NT2/D1 (cell line): ENCODE measurements around the gene RBP5.
"Not testable (repeated sequence)": the region's sequence is repeated elsewhere in the genome, so short reads cannot be mapped to it uniquely, and the experiment has no call there.

Experiments used
- DNase-seq: peaks from one replicate; pipeline ENCODE4 v3.0.0-alpha.2; 2011; ENCODE audit warnings: low read depth, low spot score
- H3K27me3 ChIP-seq: 2 replicates; pipeline ENCODE4 v1.6.0; 2011; ENCODE audit warnings: mild to moderate bottlenecking; ENCODE audit not compliant: insufficient read length, insufficient read depth
- H3K36me3 ChIP-seq: 2 replicates; pipeline ENCODE4 v1.6.1; 2011; ENCODE audit warnings: mild to moderate bottlenecking, low read length, mixed read lengths; ENCODE audit not compliant: insufficient read depth, insufficient read length
- H3K4me1 ChIP-seq: 2 replicates; pipeline ENCODE4 v1.5.1; 2011; ENCODE audit not compliant: insufficient read depth, insufficient read length
- H3K4me3 ChIP-seq: 2 replicates; pipeline ENCODE4 v1.5.1; 2011; ENCODE audit warnings: low read depth; ENCODE audit not compliant: insufficient read length
- H3K9ac ChIP-seq: 2 replicates; pipeline ENCODE4 v1.6.0; 2011; ENCODE audit warnings: low read depth; ENCODE audit not compliant: insufficient read length
- H3K9me3 ChIP-seq: 2 replicates; pipeline ENCODE4 v1.5.1; 2011; ENCODE audit warnings: mild to moderate bottlenecking, low read length; ENCODE audit not compliant: insufficient read depth
- SUZ12 ChIP-seq: IDR thresholded peaks from 2 replicates; pipeline ENCODE4 v1.6.1; 2011; ENCODE audit not compliant: insufficient read length, insufficient read depth; ENCODE audit errors: extremely low read depth
- YY1 ChIP-seq: IDR thresholded peaks from 2 replicates; pipeline ENCODE4 v1.6.1; 2011; ENCODE audit not compliant: insufficient read length, insufficient read depth
- ZNF274 ChIP-seq: IDR thresholded peaks from 2 replicates; pipeline ENCODE4 v1.6.1; 2011; ENCODE audit warnings: mild to moderate bottlenecking, low read depth, low read length

Gene RBP5

GRCh38 chr12:7107636-7108002, 21.1 kb downstream of the RBP5 start:
- Histone ChIP-seq H3K4me1 (peaks cover 8% of the 10 kb centered on the region), H3K36me3 (peaks cover 18% of the 10 kb centered on the region), H3K9ac (peak overlapping the region; percentile 86), H3K9me3 (peaks cover 17% of the 10 kb centered on the region), H3K27me3 (peaks cover 11% of the 10 kb centered on the region), H3K4me3 (peak overlapping the region; percentile 66)
- TF ChIP-seq SUZ12, result no peak
- DNase-seq, result no peak

GRCh38 chr12:7107181-7107580, 21.5 kb downstream of the RBP5 start:
- not testable (repeated sequence) for H3K4me3 ChIP-seq, H3K4me1 ChIP-seq, H3K9ac ChIP-seq, DNase-seq
- H3K27me3 ChIP-seq, result peaks cover 10% of the 10 kb centered on the region
- H3K36me3 ChIP-seq, result peaks cover 18% of the 10 kb centered on the region
- H3K9me3 ChIP-seq, result peaks cover 17% of the 10 kb centered on the region

DNA sequence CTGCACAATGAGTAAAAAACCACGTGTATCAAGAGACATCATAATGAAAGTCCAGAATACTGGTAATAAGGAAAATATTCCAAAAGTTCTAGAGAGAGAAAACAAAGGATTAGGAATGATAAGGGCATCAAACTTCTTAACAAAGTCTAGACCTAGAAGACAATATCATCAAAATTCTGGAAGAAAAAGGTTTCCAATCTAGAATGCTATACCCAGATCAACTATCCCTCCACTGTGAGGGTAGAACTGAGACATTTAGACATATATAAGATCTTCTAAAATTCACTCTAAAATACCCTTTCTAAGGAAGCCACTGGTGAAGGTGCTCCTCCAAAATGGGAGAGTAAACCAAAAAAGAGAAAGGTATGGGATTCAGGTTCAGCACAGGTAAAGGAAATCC, 22.6 kb downstream of the RBP5 start:
- Histone ChIP-seq H3K4me1 (peaks cover 10% of the 10 kb centered on the region), H3K4me3 (no peak overlapping the region), H3K9ac (no peak overlapping the region), H3K36me3 (peaks cover 18% of the 10 kb centered on the region), H3K9me3 (peaks cover 17% of the 10 kb centered on the region), H3K27me3 (peaks cover 8% of the 10 kb centered on the region)
- TF ChIP-seq SUZ12, result no peak
- no peak for TF ChIP-seq ZNF274
- no peak for TF ChIP-seq YY1
- DNase-seq, result no peak

GRCh38 chr12:7103837-7104584, 24.7 kb downstream of the RBP5 start:
- H3K36me3 ChIP-seq, result peaks cover 22% of the 10 kb centered on the region
- H3K4me3 ChIP-seq, result no peak overlapping the region
- peaks cover 17% of the 10 kb centered on the region for H3K9me3 ChIP-seq
- no peak overlapping the region for H3K9ac ChIP-seq
- DNase-seq, result no peak
- no peaks in the 10 kb centered on the region for H3K27me3 ChIP-seq
- TF ChIP-seq YY1 (no peak), SUZ12 (no peak), ZNF274 (no peak)
- H3K4me1 ChIP-seq, result peaks cover 5% of the 10 kb centered on the region

- H3K4me1 ChIP-seq, result peaks cover 2% of the 10 kb centered on the region
- TF ChIP-seq YY1 (no peak), SUZ12 (no peak), ZNF274 (no peak)
- no peak overlapping the region for H3K9ac ChIP-seq
- H3K27me3 ChIP-seq, result no peaks in the 10 kb centered on the region
- peaks cover 22% of the 10 kb centered on the region for H3K36me3 ChIP-seq
- peaks cover 17% of the 10 kb centered on the region for H3K9me3 ChIP-seq
- no peak for DNase-seq
- no peak overlapping the region for H3K4me3 ChIP-seq
Observed at GRCh38 chr12:7102582-7102981, 26.1 kb downstream of the RBP5 start.

DNA sequence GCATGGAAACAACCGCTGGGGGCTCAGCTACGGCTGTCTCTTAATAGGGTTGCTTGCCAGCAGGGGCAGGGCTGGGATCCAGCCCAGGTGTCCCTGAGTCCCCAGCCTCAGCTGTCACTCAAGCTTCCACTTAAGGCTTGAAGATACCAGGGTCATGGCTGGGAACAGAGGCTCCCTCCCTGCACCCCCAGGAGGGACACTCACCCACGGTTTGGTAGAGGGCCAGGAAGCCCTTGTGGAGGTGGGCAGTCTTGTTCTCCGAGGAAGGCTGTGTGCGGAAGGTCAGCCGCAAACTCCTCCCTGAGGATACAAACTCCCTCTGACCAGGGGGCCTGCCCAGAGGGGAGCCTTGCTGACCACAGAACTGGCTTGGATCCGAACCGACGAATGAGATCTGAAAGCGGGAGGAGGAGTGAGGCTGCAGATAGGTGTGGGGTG, 27.0 kb downstream of the RBP5 start:
- Histone ChIP-seq H3K9ac (no peak overlapping the region), H3K4me3 (no peak overlapping the region), H3K9me3 (peaks cover 13% of the 10 kb centered on the region), H3K27me3 (no peaks in the 10 kb centered on the region), H3K4me1 (peaks cover 5% of the 10 kb centered on the region), H3K36me3 (peaks cover 22% of the 10 kb centered on the region)
- no peak for DNase-seq
- TF ChIP-seq SUZ12 (no peak), YY1 (no peak), ZNF274 (no peak)

GRCh38 chr12:7101047-7101693, 27.5 kb downstream of the RBP5 start:
- Histone ChIP-seq H3K9ac (no peak overlapping the region), H3K4me3 (no peak overlapping the region), H3K9me3 (peaks cover 7% of the 10 kb centered on the region), H3K4me1 (peaks cover 10% of the 10 kb centered on the region), H3K36me3 (peaks cover 22% of the 10 kb centered on the region), H3K27me3 (no peaks in the 10 kb centered on the region)
- TF ChIP-seq SUZ12 (no peak), ZNF274 (no peak), YY1 (no peak)
- DNase-seq, result no peak

DNA sequence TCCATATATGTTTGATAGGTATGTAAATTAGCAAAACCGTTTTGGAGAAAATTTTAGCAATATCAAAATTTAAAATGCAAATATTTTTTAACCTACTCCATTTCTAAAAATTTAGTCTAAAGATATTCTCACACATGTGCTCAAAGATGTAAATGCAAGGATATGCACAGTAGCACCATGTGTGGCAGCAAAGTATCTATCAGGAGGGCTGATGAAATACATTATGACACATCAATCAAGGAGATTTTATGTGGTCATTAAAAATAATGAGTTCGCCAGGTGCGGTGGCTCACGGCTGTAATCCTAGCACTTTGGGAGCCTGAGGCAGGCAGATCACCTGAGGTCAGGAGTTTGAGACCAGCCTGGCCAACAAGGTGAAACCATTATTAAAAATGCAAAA, 28.4 kb downstream of the RBP5 start:
- DNase-seq, result no peak

More for the DNA sequence above, 28.4 kb downstream of the RBP5 start:
- TF ChIP-seq YY1 (no peak), SUZ12 (no peak), ZNF274 (no peak)
- H3K4me3 ChIP-seq, result no peak overlapping the region
- H3K36me3 ChIP-seq, result peaks cover 22% of the 10 kb centered on the region
- H3K4me1 ChIP-seq, result peaks cover 16% of the 10 kb centered on the region
- no peaks in the 10 kb centered on the region for H3K9me3 ChIP-seq
- H3K9ac ChIP-seq, result no peak overlapping the region
- H3K27me3 ChIP-seq, result no peaks in the 10 kb centered on the region
